Renal cortical epithelial cell (primary cell): ENCODE data around the gene POU2F1. TPM values are rescaled to one million over a fixed set of nuclear protein-coding genes. Genes with fewer than 3 reads are reported as not detected.

Experiments
- DNase-seq: peaks from one replicate; pipeline ENCODE4 v3.0.0-alpha.2; 2011; ENCODE audit warnings: low read depth
- total RNA-seq: library from RNA; depleted of rRNA; stranded (reverse); fragments of >200 nt; gene quantifications from 2 replicates; pipeline ENCODE4 v1.2.3, GENCODE V29; 2014

Gene POU2F1
- total RNA-seq, 1 donor from 2014 or later, result 14.6 TPM

GRCh38 chr1:167423684-167424619 lies 203.3 kb downstream of the POU2F1 start:
- DNase-seq, result no peak

GRCh38 chr1:167425482-167425881 lies 204.8 kb downstream of the POU2F1 start:
- DNase-seq, result no peak

GRCh38 chr1:167426716-167427115 lies 206.0 kb downstream of the POU2F1 start:
- DNase-seq, result no peak

GRCh38 chr1:167427848-167428247 lies 207.2 kb downstream of the POU2F1 start:
- no peak for DNase-seq

GRCh38 chr1:167428395-167428794 lies 207.7 kb downstream of the POU2F1 start:
- peak; percentile 76 for DNase-seq

DNA sequence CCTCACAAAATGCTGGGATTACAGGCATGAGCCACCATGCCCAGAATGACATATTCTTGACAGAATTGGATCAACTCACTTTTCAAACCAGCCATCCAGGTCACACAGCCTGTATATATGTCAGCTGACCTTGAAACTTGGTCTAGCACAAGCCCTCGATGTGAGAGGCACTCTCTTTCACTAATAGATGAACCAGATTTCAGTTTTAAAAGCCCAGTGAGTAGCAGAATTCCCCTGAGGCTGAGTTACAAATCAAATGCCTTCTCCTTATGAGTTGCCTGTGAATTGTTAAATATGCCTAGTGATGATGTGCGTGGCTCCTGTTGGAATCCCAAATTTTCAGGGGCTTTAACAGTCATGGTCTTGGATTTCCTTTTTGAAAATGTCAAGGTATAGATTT lies 208.9 kb downstream of the POU2F1 start:
- no peak for DNase-seq

GRCh38 chr1:167430134-167430848 lies 209.6 kb downstream of the POU2F1 start:
- peak; percentile 23 for DNase-seq

DNA sequence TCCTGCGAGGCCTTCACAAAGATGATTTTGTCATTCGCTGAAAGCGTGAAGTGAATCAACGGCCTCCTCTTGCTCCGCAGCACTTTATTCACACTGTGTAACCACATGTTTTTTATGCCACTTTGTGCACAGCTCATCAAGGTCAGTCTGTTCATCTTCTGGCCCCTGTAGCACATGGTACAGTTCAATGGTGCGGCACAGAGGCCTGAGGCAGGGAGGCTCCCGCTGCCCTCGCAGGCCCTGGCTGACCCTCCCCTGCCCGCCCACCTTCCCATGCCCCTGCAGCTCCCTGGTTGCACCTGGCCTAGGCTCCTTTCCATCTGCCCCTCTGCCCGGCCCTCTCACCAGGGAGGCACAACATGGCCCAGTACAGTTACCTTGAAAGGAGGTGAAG lies 210.2 kb downstream of the POU2F1 start:
- DNase-seq, result no peak

- DNase-seq, result no peak
Observed at GRCh38 chr1:167431261-167431908, 210.7 kb downstream of the POU2F1 start.

GRCh38 chr1:167431909-167432650 lies 211.4 kb downstream of the POU2F1 start:
- DNase-seq, result no peak

GRCh38 chr1:167432780-167433179 lies 212.1 kb downstream of the POU2F1 start:
- no peak for DNase-seq

DNA sequence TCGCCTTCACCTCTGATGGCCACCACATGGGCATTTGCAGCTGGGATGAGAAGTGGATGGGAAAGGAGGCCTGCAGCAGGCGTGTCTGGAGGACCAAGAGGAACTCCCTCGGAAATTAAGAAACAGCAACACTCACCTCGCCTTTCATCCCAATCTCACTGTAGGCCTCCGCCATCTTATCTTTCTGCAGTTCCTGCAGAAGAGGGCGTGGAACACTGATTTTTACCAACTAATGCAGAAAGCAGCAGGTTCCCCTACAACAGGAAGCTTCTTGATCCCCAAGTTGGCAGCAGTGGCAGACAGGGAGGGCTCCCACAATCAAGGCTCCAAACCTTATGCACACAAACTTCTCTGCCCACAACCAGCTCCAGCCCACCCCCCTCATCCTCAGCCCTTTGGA lies 213.2 kb downstream of the POU2F1 start:
- DNase-seq, result no peak

GRCh38 chr1:167434306-167434705 lies 213.6 kb downstream of the POU2F1 start:
- no peak for DNase-seq

GRCh38 chr1:167435484-167435883 lies 214.8 kb downstream of the POU2F1 start:
- no peak for DNase-seq

GRCh38 chr1:167438171-167439138 lies 217.8 kb downstream of the POU2F1 start:
- no peak for DNase-seq

- no peak for DNase-seq
Observed at GRCh38 chr1:167439301-167439988, 218.8 kb downstream of the POU2F1 start.

GRCh38 chr1:167440345-167440744 lies 219.7 kb downstream of the POU2F1 start:
- DNase-seq, result no peak

GRCh38 chr1:167440776-167441175 lies 220.1 kb downstream of the POU2F1 start:
- DNase-seq, result no peak

DNA sequence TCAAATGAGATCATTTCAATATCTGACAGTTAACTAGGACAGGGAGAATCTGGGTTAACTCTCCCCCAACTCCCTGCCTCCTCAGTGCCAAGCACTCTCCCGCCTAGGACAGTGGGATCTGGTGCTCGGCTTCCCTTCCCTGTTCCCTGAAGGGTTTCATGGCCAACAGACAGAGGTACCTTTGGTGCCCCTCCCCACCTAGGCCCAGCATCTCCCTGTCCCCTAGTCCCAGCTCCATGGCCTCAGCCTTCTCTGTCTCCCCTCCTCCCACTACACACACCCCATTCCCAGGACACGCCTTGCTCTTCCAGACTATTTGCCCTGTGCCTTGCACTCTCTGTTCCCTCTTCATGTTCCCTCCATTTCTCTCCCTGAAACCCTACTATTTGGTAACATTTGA lies 220.5 kb downstream of the POU2F1 start:
- no peak for DNase-seq
